BJ (cell line): ENCODE data around the gene MIGA1. TPM values are rescaled to one million over a fixed set of nuclear protein-coding genes. Genes with fewer than 3 reads are reported as not detected.
"Not testable (repeated sequence)": the region's sequence is repeated elsewhere in the genome, so short reads cannot be mapped to it uniquely, and the experiment has no call there.

Experiments
- CTCF ChIA-PET: fragments of 350-600 bp; formaldehyde crosslinking; extraction: SDS; loops from one replicate; lab custom pipeline; 2021; ENCODE audit warnings: antibody characterized with exemption, inconsistent platforms; lab: Yijun Ruan, JAX
- POLR2A ChIA-PET: fragments of 300-600 bp; sonication (Branson Sonifier 250); formaldehyde crosslinking; extraction: SDS; loops from one replicate; lab custom pipeline; 2021; ENCODE audit warnings: antibody characterized with exemption; lab: Charles Lee
- DNase-seq: peaks from one replicate; pipeline ENCODE4 v3.0.0-alpha.2; 2011; ENCODE audit warnings: low read depth
- H3K27me3 ChIP-seq: 2 replicates; pipeline ENCODE4 v1.6.0; 2011; ENCODE audit warnings: low read length; ENCODE audit not compliant: control insufficient read depth, insufficient read depth
- H3K36me3 ChIP-seq: 2 replicates; pipeline ENCODE4 v1.5.1; 2011; ENCODE audit warnings: low read length; ENCODE audit not compliant: control insufficient read depth, insufficient read depth
- H3K4me3 ChIP-seq: 2 replicates; pipeline ENCODE4 v1.5.1; 2011; ENCODE audit warnings: low read depth, mild to moderate bottlenecking, control low read depth, low read length
- CTCF ChIP-seq: IDR thresholded peaks from 2 replicates; pipeline ENCODE4 v1.5.1; 2011; ENCODE audit warnings: low read depth, mild to moderate bottlenecking, control low read depth, inconsistent platforms, low read length, moderate library complexity; ENCODE audit not compliant: insufficient read depth
- polyA plus RNA-seq: library from polyadenylated mRNA; depleted of rRNA; stranded (reverse); fragments of >200 nt; gene quantifications from 2 replicates; pipeline ENCODE4 v1.2.3, GENCODE V29; 2011

Gene MIGA1
- polyA plus RNA-seq, 1 experiment: 3.3 TPM

GRCh38 chr1:77824079-77824478 is 44.6 kb downstream of the MIGA1 start:
- H3K4me3 ChIP-seq: no peak overlapping the region
- POLR2A ChIA-PET: no interaction called here
- peak; percentile 53 for DNase-seq
- no peaks in the 10 kb centered on the region for H3K27me3 ChIP-seq
- 0 out of 2 replicates have a peak, but pooled peaks cover 2% of the 10 kb centered on the region for H3K36me3 ChIP-seq
- CTCF ChIA-PET: interaction anchor here (0.9 kb wide), 1 partner anchor 11 kb away, joined by 4 read pairs; no protein-coding TSS in a partner anchor
- no peak for TF ChIP-seq CTCF

DNA sequence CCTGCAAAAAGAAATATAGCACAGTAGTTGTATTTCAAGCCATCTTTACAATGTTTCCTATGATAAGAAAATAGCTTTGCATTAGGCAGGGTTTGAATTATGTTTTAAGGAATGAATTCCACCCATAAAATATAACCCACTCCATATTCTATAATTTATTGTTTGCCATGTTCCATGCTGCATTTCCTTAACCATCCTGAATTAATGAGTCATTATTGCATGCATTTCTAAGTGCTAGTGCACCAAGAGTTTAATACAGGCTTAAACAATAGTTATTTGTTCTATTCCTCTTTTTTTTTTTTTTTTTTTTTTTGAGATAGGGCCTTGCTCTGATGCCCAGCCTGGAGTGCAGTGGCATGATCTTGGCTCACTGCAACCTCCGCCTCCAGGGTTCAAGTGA is 45.2 kb downstream of the MIGA1 start:
- Histone ChIP-seq H3K27me3 (no peaks in the 10 kb centered on the region), H3K4me3 (no peak overlapping the region), H3K36me3 (0 out of 2 replicates have a peak, but pooled peaks cover 2% of the 10 kb centered on the region)
- TF ChIP-seq CTCF: no peak
- ChIA-PET POLR2A (no interaction called here), CTCF (interaction anchor here (0.9 kb wide), 1 partner anchor 11 kb away, joined by 4 read pairs; no protein-coding TSS in a partner anchor)
- no peak for DNase-seq

DNA sequence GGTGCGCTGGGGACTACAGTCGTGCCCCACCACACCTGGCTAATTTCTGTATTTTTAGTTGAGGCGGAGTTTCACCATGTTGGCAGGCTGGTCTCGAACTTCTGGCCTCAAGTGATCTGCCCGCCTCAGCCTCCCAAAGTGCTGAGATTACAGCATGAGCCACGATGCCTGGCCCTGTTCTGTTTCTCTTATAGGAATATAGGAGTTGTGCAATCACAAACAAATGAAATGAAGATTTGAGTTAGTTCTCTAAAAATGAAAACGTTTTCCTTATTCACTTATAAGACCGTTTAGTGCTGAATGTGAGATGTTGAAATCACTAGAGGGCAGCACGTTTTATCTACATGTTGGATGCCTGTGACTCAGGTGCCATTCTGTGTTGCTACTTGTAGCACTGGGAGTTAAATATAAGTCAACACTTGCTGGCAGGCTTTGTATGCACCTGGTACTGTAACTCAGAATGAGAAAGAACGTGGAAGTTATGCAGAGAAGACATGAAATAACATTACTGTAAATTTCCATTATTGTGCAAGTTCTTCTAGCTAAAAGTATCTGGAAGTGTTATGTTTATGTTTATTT is 45.8 kb downstream of the MIGA1 start:
- Histone ChIP-seq H3K27me3 (no peaks in the 10 kb centered on the region), H3K4me3 (no peak overlapping the region), H3K36me3 (no peaks in the 10 kb centered on the region)
- POLR2A ChIA-PET: no interaction called here
- peak; percentile 34; the same call in 1 of the 2 replicates for TF ChIP-seq CTCF
- CTCF ChIA-PET: interaction anchor here (0.9 to 1.0 kb wide), 4 partner anchors 10 to 288 kb away, joined by 3 to 4 read pairs (median 3); no protein-coding TSS in a partner anchor
- DNase-seq: peak; percentile 27

GRCh38 chr1:77826851-77827250 is 47.4 kb downstream of the MIGA1 start:
- not testable (repeated sequence) for H3K36me3 ChIP-seq, H3K4me3 ChIP-seq, DNase-seq, H3K27me3 ChIP-seq
- ChIA-PET CTCF (interaction anchor here (0.6 to 1.7 kb wide), 3 partner anchors 11 to 74 kb away, joined by 3 to 10 read pairs (median 4); no protein-coding TSS in a partner anchor), POLR2A (interaction anchor here (0.5 kb wide), 1 partner anchor 9 kb away, joined by 3 read pairs; no protein-coding TSS in a partner anchor)

DNA sequence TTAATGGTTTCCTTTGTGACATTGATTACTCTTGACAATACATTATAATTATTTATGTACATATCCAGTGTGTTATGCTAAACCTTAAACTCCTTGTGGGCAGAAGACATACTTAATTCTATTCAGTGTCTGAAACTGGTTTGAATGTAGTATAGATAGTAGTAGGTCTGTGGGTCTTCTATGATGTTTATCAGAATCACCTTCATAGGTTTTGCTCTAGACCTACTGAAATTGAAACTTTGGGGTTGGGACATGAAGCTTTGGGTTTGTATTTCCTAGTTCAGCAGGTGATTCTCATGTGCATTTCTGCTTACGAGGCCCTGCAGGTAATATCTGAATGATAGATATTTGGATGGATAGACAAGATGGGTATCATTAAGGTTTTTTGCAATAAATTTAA is 48.6 kb downstream of the MIGA1 start:
- no peaks in the 10 kb centered on the region for H3K36me3 ChIP-seq
- CTCF ChIA-PET: interaction anchor here (1.7 kb wide), 1 partner anchor 72 kb away, joined by 10 read pairs; no protein-coding TSS in a partner anchor
- DNase-seq: no peak
- H3K4me3 ChIP-seq: no peak overlapping the region
- POLR2A ChIA-PET: no interaction called here
- H3K27me3 ChIP-seq: no peaks in the 10 kb centered on the region
- no peak for TF ChIP-seq CTCF

GRCh38 chr1:77829851-77830250 is 50.4 kb downstream of the MIGA1 start:
- ChIA-PET POLR2A (no interaction called here), CTCF (no interaction called here)
- Histone ChIP-seq H3K4me3 (no peak overlapping the region), H3K36me3 (no peaks in the 10 kb centered on the region), H3K27me3 (no peaks in the 10 kb centered on the region)
- no peak for TF ChIP-seq CTCF
- DNase-seq: no peak
